IMR-90 (cell line): Measurements from ENCODE around the gene RAB40C. TPM values are rescaled to one million over a fixed set of nuclear protein-coding genes. Genes with fewer than 3 reads are reported as not detected.

Experiments used
- ATAC-seq: fragments of 200-7000 bp; cut with Tn5 transposase; 2 replicates; pipeline ENCODE4 v1.9.1; 2020; ENCODE audit warnings: low read depth, mild to moderate bottlenecking, moderate library complexity
- BruUV-seq: library from RNA; stranded (reverse); fragments of 400-500 nt; replicated peaks from 2 replicates; lab custom pipeline; 2021; lab: Mats Ljungman, UMichigan
- CTCF ChIA-PET: fragments of 300-600 bp; formaldehyde crosslinking; extraction: SDS; loops from one replicate; lab custom pipeline; 2021; ENCODE audit warnings: antibody characterized with exemption; lab: Yijun Ruan, JAX
- POLR2A ChIA-PET: fragments of 300-600 bp; sonication (Branson Sonifier 250); formaldehyde crosslinking; loops from one replicate; lab custom pipeline; 2022; ENCODE audit warnings: antibody characterized with exemption; ENCODE audit not compliant: unreplicated experiment; lab: Charles Lee
- DNase-seq: peaks from one replicate; pipeline ENCODE4 v3.0.0; 2013
- H2AFZ ChIP-seq: replicated peaks from 2 replicates; pipeline ENCODE3; 2013; ENCODE audit warnings: low read length, mild to moderate bottlenecking; ENCODE audit not compliant: poor library complexity
- H2AK5ac ChIP-seq: 2 replicates; pipeline ENCODE4 v1.6.1; 2013; ENCODE audit warnings: low read depth, low read length, inconsistent platforms
- H2AK9ac ChIP-seq: replicated peaks from 2 replicates; pipeline ENCODE3; 2013; ENCODE audit warnings: mild to moderate bottlenecking, low read depth, low read length, moderate library complexity; ENCODE audit not compliant: poor library complexity
- H2BK120ac ChIP-seq: 2 replicates; pipeline ENCODE4 v1.6.1; 2013; ENCODE audit warnings: low read depth, low read length, inconsistent platforms
- H2BK15ac ChIP-seq: 3 replicates; pipeline ENCODE4 v1.6.1; 2013; ENCODE audit warnings: low read depth, low read length, inconsistent platforms
- H2BK20ac ChIP-seq: 2 replicates; pipeline ENCODE4 v1.6.1; 2013; ENCODE audit warnings: low read depth, mild to moderate bottlenecking, inconsistent platforms, low read length, moderate library complexity
- H2BK5ac ChIP-seq: 2 replicates; pipeline ENCODE4 v1.6.1; 2013; ENCODE audit warnings: mild to moderate bottlenecking, low read depth, low read length, inconsistent platforms; ENCODE audit not compliant: poor library complexity, severe bottlenecking
- H3K14ac ChIP-seq: replicated peaks from 2 replicates; pipeline ENCODE4 v1.6.1; 2013; ENCODE audit warnings: low read depth, low read length, inconsistent platforms
- H3K18ac ChIP-seq: 2 replicates; pipeline ENCODE4 v1.6.1; 2013; ENCODE audit warnings: low read depth, low read length, control low read depth
- H3K23ac ChIP-seq: 2 replicates; pipeline ENCODE4 v1.6.1; 2013; ENCODE audit warnings: low read depth, low read length, inconsistent platforms
- H3K27ac ChIP-seq: 2 replicates; pipeline ENCODE4 v1.5.1; 2013; ENCODE audit warnings: mild to moderate bottlenecking, control low read depth, low read length; ENCODE audit not compliant: insufficient read depth
- H3K27me3 ChIP-seq: 2 replicates; pipeline ENCODE4 v1.6.1; 2013; ENCODE audit warnings: low read length; ENCODE audit not compliant: control insufficient read depth, insufficient read depth
- H3K36me3 ChIP-seq: 2 replicates; pipeline ENCODE4 v1.6.1; 2013; ENCODE audit warnings: low read length, mixed read lengths; ENCODE audit not compliant: control insufficient read depth, insufficient read depth
- H3K4ac ChIP-seq: 2 replicates; pipeline ENCODE4 v1.6.1; 2013; ENCODE audit warnings: low read depth, low read length, inconsistent platforms
- H3K4me1 ChIP-seq: 2 replicates; pipeline ENCODE4 v1.6.1; 2013; ENCODE audit warnings: low read length, mixed read lengths; ENCODE audit not compliant: control insufficient read depth, insufficient read depth
- H3K4me2 ChIP-seq: 2 replicates; pipeline ENCODE4 v1.6.1; 2013; ENCODE audit warnings: low read depth, mild to moderate bottlenecking, control low read depth, low read length, moderate library complexity
- H3K4me3 ChIP-seq: 2 replicates; pipeline ENCODE4 v1.5.1; 2013; ENCODE audit warnings: low read depth, mild to moderate bottlenecking, control low read depth, low read length, moderate library complexity; ENCODE audit not compliant: insufficient read depth
- H3K56ac ChIP-seq: 2 replicates; pipeline ENCODE4 v1.6.1; 2013; ENCODE audit warnings: low read length, inconsistent platforms; ENCODE audit not compliant: insufficient read depth; ENCODE audit errors: extremely low read depth
- H3K79me1 ChIP-seq, 2 experiments: 2 replicates each; pipeline ENCODE4 v1.6.1; 2013; ENCODE audit warnings: low read length in 2 of 2, inconsistent platforms in 1 of 2, low read depth in 1 of 2
- H3K9ac ChIP-seq: 2 replicates; pipeline ENCODE4 v1.6.1; 2013; ENCODE audit warnings: low read depth, low read length, control low read depth
- H3K9me1 ChIP-seq: 2 replicates; pipeline ENCODE4 v1.6.1; 2013; ENCODE audit warnings: low read length, inconsistent platforms; ENCODE audit not compliant: insufficient read depth
- H3K9me3 ChIP-seq: 2 replicates; pipeline ENCODE4 v1.6.1; 2013; ENCODE audit warnings: low read length; ENCODE audit not compliant: control insufficient read depth, insufficient read depth
- H4K20me1 ChIP-seq: 2 replicates; pipeline ENCODE4 v1.6.1; 2013; ENCODE audit warnings: low read length, inconsistent platforms; ENCODE audit not compliant: insufficient read depth
- H4K5ac ChIP-seq: 2 replicates; pipeline ENCODE4 v1.6.1; 2013; ENCODE audit warnings: mild to moderate bottlenecking, low read depth, low read length, control low read depth
- H4K8ac ChIP-seq, 2 experiments: 2 replicates each; pipeline ENCODE4 v1.6.1; 2013; ENCODE audit warnings: low read depth in 2 of 2, low read length in 2 of 2, control low read depth in 1 of 2, inconsistent platforms in 1 of 2
- H4K91ac ChIP-seq: 2 replicates; pipeline ENCODE4 v1.6.1; 2013; ENCODE audit warnings: low read depth, low read length, inconsistent platforms; ENCODE audit not compliant: insufficient read depth
- CEBPB ChIP-seq: IDR thresholded peaks from 2 replicates; pipeline ENCODE4 v1.6.1; 2012; ENCODE audit warnings: low read depth, low read length, improper control_type of control experiment
- FOS ChIP-seq: fragments of 150-350 bp; IDR thresholded peaks from 2 replicates; pipeline ENCODE4 v1.6.1; 2016; ENCODE audit warnings: low read depth, low read length
- MAFK ChIP-seq: IDR thresholded peaks from 2 replicates; pipeline ENCODE4 v1.6.1; 2012; ENCODE audit warnings: low read depth, low read length, improper control_type of control experiment
- NFE2L2 ChIP-seq: fragments of 150-350 bp; IDR thresholded peaks from 2 replicates; pipeline ENCODE4 v1.6.1; 2016; ENCODE audit warnings: low read depth, mild to moderate bottlenecking, low read length
- USF2 ChIP-seq: fragments of 150-350 bp; IDR thresholded peaks from 2 replicates; pipeline ENCODE4 v1.6.1; 2017; ENCODE audit warnings: mild to moderate bottlenecking, antibody characterized with exemption, low read length, low read depth
- WGBS, 2 experiments: methylation state at CpG; one replicate each; pipeline versions ENCODE4 v1.1.5 to v1.1.7; 2013; ENCODE audit warnings: missing lambda C conversion rate in 2 of 2; ENCODE audit not compliant: insufficient read length in 1 of 2; ENCODE audit errors: extremely low coverage in 2 of 2; 5-methylcytosine and 5-hydroxymethylcytosine counted together
- dilution Hi-C: fragments of 300-500 bp; cut with HindIII; formaldehyde crosslinking; loops from one replicate; pipeline ENCODE4 v1.14.3; 2018; ENCODE audit warnings: low sequenced_read_pairs; ENCODE audit not compliant: unreplicated experiment
- in situ Hi-C: fragments of 300-500 bp; cut with MboI; formaldehyde crosslinking; loops from 3 replicates; pipeline ENCODE4 v1.14.3; 2019; ENCODE audit warnings: low sequenced_read_pairs, inconsistent platforms, mixed read lengths
- intact Hi-C: fragments of 100-400 bp; cut with micrococcal nuclease; formaldehyde crosslinking; loops from 2 replicates; pipeline ENCODE4 v1.10.0; 2022
- polyA plus RNA-seq, 3 experiments: library from polyadenylated mRNA; depleted of rRNA; stranded (reverse); fragments of >200 nt; gene quantifications; 2 replicates each; pipeline ENCODE4 v1.2.3, GENCODE V29; 2012; ENCODE audit warnings: low replicate concordance in 1 of 3
- total RNA-seq: library from RNA; depleted of rRNA; stranded (reverse); fragments of >200 nt; gene quantifications from 2 replicates; pipeline ENCODE4 v1.2.3, GENCODE V29; 2012

Gene RAB40C
- total and polyA plus RNA-seq, 2 of the 4 experiments (the other 2 are of a cell fraction): 6.8 to 13.7 TPM

DNA sequence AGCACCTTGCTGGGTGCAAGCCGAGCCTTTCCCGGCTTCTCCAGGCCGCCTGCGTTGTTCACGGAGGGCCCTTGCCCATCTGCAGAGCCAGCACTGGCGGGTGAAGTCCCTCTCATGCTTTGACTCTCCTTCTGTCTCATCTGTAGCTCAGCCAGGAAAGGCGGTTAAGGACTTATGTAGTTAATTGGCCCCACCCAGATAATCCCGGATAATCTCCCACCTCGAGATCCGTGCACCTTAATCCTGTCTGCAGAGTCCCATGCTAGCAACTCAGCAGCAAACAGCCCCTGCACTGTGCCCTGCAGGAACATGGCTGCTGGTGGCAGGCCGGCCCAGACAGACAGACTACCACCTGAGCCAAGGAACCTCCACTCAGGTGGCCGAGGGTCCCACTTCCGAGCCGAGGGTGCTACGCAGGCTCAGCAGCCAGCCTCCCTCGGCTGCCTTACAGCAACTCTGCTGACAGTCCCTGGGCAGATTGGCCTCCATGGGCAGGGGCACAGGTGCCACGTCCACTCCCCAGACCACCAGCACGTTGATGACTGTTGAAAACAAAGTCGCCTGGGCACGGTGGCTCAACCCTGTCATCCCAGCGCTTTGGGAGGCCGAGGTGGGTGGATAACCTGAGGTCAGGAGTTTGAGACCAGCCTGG, 16.9 kb downstream of the RAB40C start:
- no peak overlapping the region for H3K4me3 ChIP-seq
- H2BK120ac ChIP-seq: no peak overlapping the region
- ChIA-PET POLR2A (no interaction called here), CTCF (no interaction called here)
- dilution Hi-C loops (no loop called here), in situ Hi-C loops (no loop called here), intact Hi-C loops (no loop called here)
- peak overlapping the region; percentile 28 for H2AK9ac ChIP-seq
- H3K4ac ChIP-seq: no peak overlapping the region
- H3K36me3 ChIP-seq: no peaks in the 10 kb centered on the region
- no peak overlapping the region for H3K14ac ChIP-seq
- WGBS, 2 experiments: 91% methylated on average over 9 of the region's 22 CpGs; no CpG with 5 or more reads in 1 of the 2 experiments
- H4K20me1 ChIP-seq: peaks cover 17% of the 10 kb centered on the region
- H3K23ac ChIP-seq: no peak overlapping the region
- no peak overlapping the region for H2BK20ac ChIP-seq
- H3K4me2 ChIP-seq: no peak overlapping the region
- no peaks in the 10 kb centered on the region for H3K4me1 ChIP-seq
- H3K27ac ChIP-seq: no peak overlapping the region
- no peak overlapping the region for H3K56ac ChIP-seq
- H3K9ac ChIP-seq: no peak overlapping the region
- peaks cover 12 to 48% of the 10 kb centered on the region in 2 experiments for H3K79me1 ChIP-seq
- H3K9me1 ChIP-seq: peaks cover 3% of the 10 kb centered on the region; the same call in 1 of the 2 replicates
- no peak overlapping the region for H4K5ac ChIP-seq
- no peak for ATAC-seq
- no peak overlapping the region for H4K91ac ChIP-seq
- no peak overlapping the region for H2AFZ ChIP-seq
- no peak overlapping the region for H4K8ac ChIP-seq
- no TSS peak for BruUV-seq
- H3K9me3 ChIP-seq: no peaks in the 10 kb centered on the region; the same call in 1 of the 2 replicates
- no peak for TF ChIP-seq USF2
- TF ChIP-seq FOS: no peak
- TF ChIP-seq NFE2L2: no peak
- TF ChIP-seq CEBPB: no peak
- no peak for TF ChIP-seq MAFK
- H2BK15ac ChIP-seq: no peak overlapping the region
- no peak for DNase-seq
- H2AK5ac ChIP-seq: no peak overlapping the region
- H2BK5ac ChIP-seq: no peak overlapping the region
- no peaks in the 10 kb centered on the region for H3K27me3 ChIP-seq
- H3K18ac ChIP-seq: no peak overlapping the region
